MV-4-11 (cell line): ENCODE data around the gene YPEL3.
"Not testable (repeated sequence)": the region's sequence is repeated elsewhere in the genome, so short reads cannot be mapped to it uniquely, and the experiment has no call there.

Experiments used
- DNase-seq: peaks from one replicate; lab custom pipeline; 2025; lab: John Stamatoyannopoulos, UW

The YPEL3 gene

GRCh38 chr16:30117768-30118167 is 21.8 kb upstream of the YPEL3 start:
- no peak for DNase-seq

- no peak for DNase-seq
Measured at GRCh38 chr16:30116291-30117207, 20.5 kb upstream of the YPEL3 start.

GRCh38 chr16:30115238-30115637 is 19.2 kb upstream of the YPEL3 start:
- no peak for DNase-seq

GRCh38 chr16:30114833-30115232 is 18.8 kb upstream of the YPEL3 start:
- not testable (repeated sequence) for DNase-seq

GRCh38 chr16:30114411-30114810 is 18.4 kb upstream of the YPEL3 start:
- DNase-seq, result no peak

- DNase-seq, result no peak
Measured at GRCh38 chr16:30113711-30114333, 17.8 kb upstream of the YPEL3 start.

GRCh38 chr16:30113031-30113710 is 17.2 kb upstream of the YPEL3 start, which contains the start of gene GDPD3:
Gene GDPD3, minus strand, starts transcription at chr16:30113537. Its CDS starts 59 bp downstream, at chr16:30113478.
- no peak for DNase-seq

GRCh38 chr16:30112197-30113030 is 16.4 kb upstream of the YPEL3 start:
- DNase-seq, result no peak

- no peak for DNase-seq
Measured at GRCh38 chr16:30110661-30111060, 14.6 kb upstream of the YPEL3 start.

GRCh38 chr16:30108059-30108850 is 12.2 kb upstream of the YPEL3 start:
- no peak for DNase-seq

- no peak for DNase-seq
Measured at GRCh38 chr16:30104492-30104891, 8.5 kb upstream of the YPEL3 start.

GRCh38 chr16:30104090-30104489 is 8.1 kb upstream of the YPEL3 start:
- no peak for DNase-seq

- DNase-seq, result peak; percentile 79
Measured at GRCh38 chr16:30096862-30097563, 1.0 kb upstream of the YPEL3 start.

- DNase-seq, result no peak
Measured at GRCh38 chr16:30095166-30096078, 591 bp downstream of the YPEL3 start.

- no peak for DNase-seq
Measured at GRCh38 chr16:30094541-30095165, 1.4 kb downstream of the YPEL3 start.

GRCh38 chr16:30092373-30093010 is 3.5 kb downstream of the YPEL3 start:
- peak; percentile 99 for DNase-seq

GRCh38 chr16:30091474-30092372 is 4.3 kb downstream of the YPEL3 start, which contains the start of gene TBX6:
Gene TBX6, minus strand, starts transcription at chr16:30091924. Its CDS starts 731 bp downstream, at chr16:30091193.
- peak; percentile 89 for DNase-seq
